Fibroblast of lung (primary cell): ENCODE data around the gene ADGRG3.

Source experiments
- CTCF ChIP-seq, 2 donors: IDR thresholded peaks in 1 of 2; conservative IDR thresholded peaks in 1 of 2; 1 replicate in 1 of 2; 2 replicates in 1 of 2; pipeline ENCODE4 v1.5.1; 2011 to 2012; ENCODE audit warnings: low read length in 2 of 2, control low read depth in 1 of 2, inconsistent platforms in 1 of 2, low read depth in 1 of 2, mild to moderate bottlenecking in 1 of 2
- EZH2 ChIP-seq: IDR thresholded peaks from 2 replicates; pipeline ENCODE4 v1.5.1; 2012; ENCODE audit warnings: low read length, control low read depth, mild to moderate bottlenecking; ENCODE audit errors: missing control alignments

GRCh38 chr16:57640612-57641011 lies 27.5 kb upstream of the ADGRG3 start:
- no peak for TF ChIP-seq CTCF (conservative IDR thresholded peaks at IDR 0.05 in 1 of 2, IDR thresholded peaks at IDR 0.05 in 1 of 2; ENCODE audit: low read depth in 1 of 2, low read length in 2 of 2)
- TF ChIP-seq EZH2: no peak
